Kidney (tissue), 14 donors: ENCODE results near the gene KLHL6. TPM values are rescaled to one million over a fixed set of nuclear protein-coding genes. Genes with fewer than 3 reads are reported as not detected.

Experiments
- DNase-seq, 5 donors: peaks; one replicate each; pipeline ENCODE4 v3.0.0-alpha.2; 2013 to 2020
- FAIRE-seq: peaks from 2 replicates; lab custom pipeline; 2012; peaks lifted over from hg19 to GRCh38; lab: Jason Lieb, UNC
- H3K27ac ChIP-seq, 2 donors: one replicate each; pipeline ENCODE4 v1.7.0; 2013; ENCODE audit warnings: low read depth in 2 of 2, low read length in 2 of 2, inconsistent platforms in 1 of 2
- H3K27me3 ChIP-seq: one replicate; pipeline ENCODE4 v1.7.1; 2013; ENCODE audit warnings: low read length, inconsistent platforms; ENCODE audit not compliant: control insufficient read depth, insufficient read depth
- H3K36me3 ChIP-seq, 3 donors: one replicate each; pipeline versions ENCODE4 v1.7.0 to v1.7.1; 2013; ENCODE audit warnings: low read length in 3 of 3, control low read depth in 1 of 3, inconsistent platforms in 1 of 3; ENCODE audit not compliant: insufficient read depth in 3 of 3, control insufficient read depth in 2 of 3
- H3K4me1 ChIP-seq, 3 donors: one replicate each; pipeline versions ENCODE4 v1.7.0 to v1.7.1; 2013; ENCODE audit warnings: low read length in 3 of 3, inconsistent platforms in 1 of 3, low read depth in 1 of 3; ENCODE audit not compliant: control insufficient read depth in 2 of 3, insufficient read depth in 2 of 3
- H3K4me3 ChIP-seq, 3 donors: one replicate each; pipeline versions ENCODE4 v1.7.0 to v1.8.1; 2013; ENCODE audit warnings: low read length in 3 of 3, control low read depth in 1 of 3, inconsistent platforms in 1 of 3
- H3K9ac ChIP-seq, 3 donors: one replicate each; pipeline versions ENCODE4 v1.7.0 to v1.7.1; 2013; ENCODE audit warnings: low read length in 3 of 3, control low read depth in 1 of 3, inconsistent platforms in 1 of 3
- H3K9me3 ChIP-seq, 3 donors: one replicate each; pipeline versions ENCODE4 v1.7.0 to v1.7.1; 2013; ENCODE audit warnings: low read length in 3 of 3, control low read depth in 1 of 3, inconsistent platforms in 1 of 3; ENCODE audit not compliant: control insufficient read depth in 2 of 3, insufficient read depth in 1 of 3
- intact Hi-C: fragments of 100-400 bp; cut with DNase I; formaldehyde crosslinking; loops from one replicate; pipeline ENCODE4 v1.11.1; 2022
- polyA plus RNA-seq: library from polyadenylated mRNA; stranded (reverse); fragments of 350-450 nt; fragmentation: Illumina TruSeq; extraction: RNeasy Lipid Tissue Mini Kit (QIAGEN cat#74804); gene quantifications from one replicate; pipeline ENCODE4 v1.2.3, GENCODE V29; 2014; ENCODE audit warnings: low read depth, low replicate concordance; ENCODE audit not compliant: insufficient read depth
- total RNA-seq: library from RNA; stranded (reverse); fragmentation: NEBNext Ultra II Directional; extraction: Animal tissue kit (Norgen Biotek cat#: 25700); gene quantifications from one replicate; pipeline ENCODE4 v1.2.1, GENCODE V29; 2021
- TF ChIP-seq, protein P1 (sequence below): IDR thresholded peaks from 3 replicates; pipeline ENCODE4 v1.5.1; 2012; ENCODE audit warnings: mild to moderate bottlenecking, moderate library complexity, borderline replicate concordance; ENCODE audit not compliant: insufficient read depth; ENCODE audit errors: extremely low read depth
- donor health status: control.
- donor health status: control.
- donor health status: control.
- donor health status: control.
- donor health status: control.
- donor health status: DM: yes; HTN: yes; CAD: no.
- donor health status: Normal renal cell carcinoma (clear cell type).

The KLHL6 gene
- total and polyA plus RNA-seq, 2 donors from 2014 or later = 0.37 to 9.8 TPM

DNA sequence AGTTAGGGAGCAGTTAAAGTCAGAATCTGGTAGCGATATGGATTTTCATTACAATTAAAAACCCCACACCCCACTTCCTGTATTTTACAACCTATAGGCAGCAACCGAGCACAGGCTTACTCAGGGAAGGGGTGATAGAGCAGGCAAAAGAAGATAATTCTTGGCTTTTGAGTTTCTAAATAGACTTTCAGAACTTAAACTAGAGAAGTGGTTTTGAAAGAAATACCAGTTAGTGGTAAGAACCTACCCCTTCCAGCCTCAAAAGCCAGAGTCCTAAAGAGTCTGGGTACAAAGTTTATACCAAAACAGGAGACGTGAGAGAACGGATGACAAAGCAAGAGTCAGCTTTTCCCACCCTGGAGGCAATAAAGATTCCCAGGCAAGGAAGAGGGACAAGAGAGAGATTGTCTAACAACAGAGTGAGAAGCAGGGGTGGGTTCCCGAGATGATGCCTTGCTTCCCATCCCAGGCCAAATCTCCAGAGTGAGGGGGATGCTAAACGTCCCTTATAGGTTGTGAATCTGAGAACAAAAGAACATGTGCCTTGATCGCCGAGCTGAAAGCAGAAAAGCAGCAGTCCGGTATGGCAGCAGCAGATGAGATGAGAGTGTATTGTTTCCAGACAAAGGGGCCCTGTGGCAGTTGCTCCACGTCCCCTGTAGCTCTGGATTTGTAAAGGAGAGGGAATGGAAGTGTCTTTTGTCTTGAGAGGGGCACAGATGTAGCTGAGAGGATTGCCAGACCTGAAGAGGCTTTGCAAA lies 36.8 kb downstream of the KLHL6 start:
- no peaks in the 10 kb centered on the region for H3K27me3 ChIP-seq
- no peak for FAIRE-seq
- H3K27ac ChIP-seq = no peak overlapping the region
- H3K4me3 ChIP-seq = no peak overlapping the region
- no peak overlapping the region for H3K9ac ChIP-seq
- no peaks in the 10 kb centered on the region for H3K36me3 ChIP-seq
- H3K9me3 ChIP-seq = no peaks in the 10 kb centered on the region
- TF ChIP-seq, protein P1, sequence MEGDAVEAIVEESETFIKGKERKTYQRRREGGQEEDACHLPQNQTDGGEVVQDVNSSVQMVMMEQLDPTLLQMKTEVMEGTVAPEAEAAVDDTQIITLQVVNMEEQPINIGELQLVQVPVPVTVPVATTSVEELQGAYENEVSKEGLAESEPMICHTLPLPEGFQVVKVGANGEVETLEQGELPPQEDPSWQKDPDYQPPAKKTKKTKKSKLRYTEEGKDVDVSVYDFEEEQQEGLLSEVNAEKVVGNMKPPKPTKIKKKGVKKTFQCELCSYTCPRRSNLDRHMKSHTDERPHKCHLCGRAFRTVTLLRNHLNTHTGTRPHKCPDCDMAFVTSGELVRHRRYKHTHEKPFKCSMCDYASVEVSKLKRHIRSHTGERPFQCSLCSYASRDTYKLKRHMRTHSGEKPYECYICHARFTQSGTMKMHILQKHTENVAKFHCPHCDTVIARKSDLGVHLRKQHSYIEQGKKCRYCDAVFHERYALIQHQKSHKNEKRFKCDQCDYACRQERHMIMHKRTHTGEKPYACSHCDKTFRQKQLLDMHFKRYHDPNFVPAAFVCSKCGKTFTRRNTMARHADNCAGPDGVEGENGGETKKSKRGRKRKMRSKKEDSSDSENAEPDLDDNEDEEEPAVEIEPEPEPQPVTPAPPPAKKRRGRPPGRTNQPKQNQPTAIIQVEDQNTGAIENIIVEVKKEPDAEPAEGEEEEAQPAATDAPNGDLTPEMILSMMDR = no peak
- H3K4me1 ChIP-seq = no peaks in the 10 kb centered on the region
- intact Hi-C loops = no loop called here
- no peak for DNase-seq

DNA sequence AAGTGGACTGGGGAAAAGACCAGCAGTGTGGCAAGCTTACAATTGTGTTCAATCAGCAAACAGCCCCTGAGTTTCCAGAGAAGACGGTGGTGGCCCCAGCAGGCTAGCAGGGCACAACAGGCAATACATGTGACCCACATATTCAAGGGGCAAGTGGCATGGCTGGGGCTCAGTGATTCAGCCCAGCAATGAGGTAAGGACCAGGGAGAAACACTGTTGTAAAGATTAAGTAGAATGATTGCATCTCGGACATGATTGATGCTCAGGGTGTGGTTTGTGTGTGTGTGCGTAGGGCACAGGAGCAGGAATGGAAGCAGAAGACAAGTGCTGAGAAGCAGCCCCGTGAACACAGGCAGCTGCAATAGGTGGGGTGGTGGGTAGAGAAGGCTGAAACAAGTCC lies 37.9 kb downstream of the KLHL6 start:
- no peak overlapping the region for H3K27ac ChIP-seq
- H3K4me1 ChIP-seq = no peaks in the 10 kb centered on the region
- intact Hi-C loops = no loop called here
- FAIRE-seq (no peak), DNase-seq (no peak)
- no peak overlapping the region for H3K4me3 ChIP-seq
- no peaks in the 10 kb centered on the region for H3K36me3 ChIP-seq
- H3K9me3 ChIP-seq = no peaks in the 10 kb centered on the region
- TF ChIP-seq, protein P1 = no peak
- H3K27me3 ChIP-seq = no peaks in the 10 kb centered on the region
- no peak overlapping the region for H3K9ac ChIP-seq

GRCh38 chr3:183515968-183516851 lies 39.3 kb downstream of the KLHL6 start:
- intact Hi-C loops = no loop called here
- FAIRE-seq = no peak
- Histone ChIP-seq H3K4me1 (no peaks in the 10 kb centered on the region), H3K27me3 (no peaks in the 10 kb centered on the region), H3K27ac (no peak overlapping the region), H3K36me3 (no peaks in the 10 kb centered on the region), H3K4me3 (no peak overlapping the region), H3K9me3 (no peaks in the 10 kb centered on the region), H3K9ac (no peak overlapping the region)
- DNase-seq = no peak
- TF ChIP-seq, protein P1 = no peak
